PC-9 (cell line): ENCODE results near the gene PCID2. TPM values are rescaled to one million over a fixed set of nuclear protein-coding genes. Genes with fewer than 3 reads are reported as not detected.

Experiments
- BruUV-seq: library from RNA; stranded (reverse); fragments of 400-500 nt; replicated peaks from 2 replicates; lab custom pipeline; 2021; lab: Mats Ljungman, UMichigan
- CTCF ChIA-PET: fragments of 300-600 bp; sonication (Branson Sonifier 250); formaldehyde crosslinking; loops from one replicate; lab custom pipeline; 2022; ENCODE audit warnings: antibody characterized with exemption; lab: Charles Lee
- POLR2A ChIA-PET: fragments of 300-600 bp; sonication (Branson Sonifier 250); formaldehyde crosslinking; loops from one replicate; lab custom pipeline; 2022; ENCODE audit warnings: antibody characterized with exemption; ENCODE audit not compliant: unreplicated experiment; lab: Charles Lee
- DNase-seq, 2 experiments: peaks; one replicate each; pipeline versions ENCODE4 v3.0.0 to v3.0.0-alpha.2; 2015 to 2022; ENCODE audit warnings: mixed read lengths in 1 of 2
- H2AFZ ChIP-seq: fragments of 200-600 bp; sonication (generic); 2 replicates; pipeline ENCODE4 v1.8.1; 2017; ENCODE audit warnings: antibody characterized with exemption
- H3F3A ChIP-seq: fragments of 200-600 bp; sonication (generic); 2 replicates; pipeline ENCODE4 v1.8.1; 2017; ENCODE audit warnings: antibody characterized with exemption, mild to moderate bottlenecking, low read depth; ENCODE audit not compliant: insufficient read depth
- H3K27ac ChIP-seq: fragments of 200-600 bp; sonication (generic); 2 replicates; pipeline ENCODE4 v1.6.1; 2016; ENCODE audit warnings: mixed run types
- H3K27me3 ChIP-seq: fragments of 200-600 bp; sonication (generic); 2 replicates; pipeline ENCODE4 v1.6.1; 2016; ENCODE audit warnings: low read depth, mixed run types; ENCODE audit not compliant: insufficient read depth
- H3K36me3 ChIP-seq: fragments of 200-600 bp; sonication (generic); 2 replicates; pipeline ENCODE4 v1.6.1; 2016; ENCODE audit warnings: low read depth, mixed run types
- H3K4me1 ChIP-seq: fragments of 200-600 bp; sonication (generic); replicated peaks from 2 replicates; pipeline ENCODE4 v1.6.1; 2016; ENCODE audit warnings: mixed run types; ENCODE audit not compliant: insufficient read depth
- H3K4me2 ChIP-seq: fragments of 200-600 bp; sonication (generic); 2 replicates; pipeline ENCODE4 v1.6.1; 2017; ENCODE audit warnings: mixed run types
- H3K4me3 ChIP-seq: fragments of 200-600 bp; sonication (generic); 2 replicates; pipeline ENCODE4 v1.6.1; 2016; ENCODE audit warnings: mixed run types
- H3K79me2 ChIP-seq: fragments of 200-600 bp; sonication (generic); 2 replicates; pipeline ENCODE4 v1.6.1; 2017; ENCODE audit warnings: low read depth, mixed run types
- H3K9me2 ChIP-seq: fragments of 200-600 bp; sonication (generic); 2 replicates; pipeline ENCODE4 v1.8.1; 2017; ENCODE audit warnings: mild to moderate bottlenecking; ENCODE audit not compliant: insufficient read depth
- H3K9me3 ChIP-seq: fragments of 200-600 bp; sonication (generic); 2 replicates; pipeline ENCODE4 v1.8.1; 2016; ENCODE audit warnings: low read depth; ENCODE audit not compliant: insufficient read depth
- H4K20me1 ChIP-seq: fragments of 200-600 bp; sonication (generic); 2 replicates; pipeline ENCODE4 v1.8.1; 2017; ENCODE audit not compliant: insufficient read depth
- CTCF ChIP-seq: fragments of 200-600 bp; sonication (generic); conservative IDR thresholded peaks from 2 replicates; pipeline ENCODE4 v1.6.1; 2017; ENCODE audit warnings: mixed run types, antibody characterized with exemption, mild to moderate bottlenecking, moderate library complexity
- EZH2 ChIP-seq: fragments of 200-600 bp; sonication (generic); IDR thresholded peaks from 2 replicates; pipeline ENCODE4 v1.8.0; 2017; ENCODE audit warnings: antibody characterized with exemption, low read depth
- intact Hi-C: fragments of 100-400 bp; cut with micrococcal nuclease; formaldehyde crosslinking; loops from one replicate; pipeline ENCODE4 v1.10.0; 2022; ENCODE audit not compliant: unreplicated experiment
- total RNA-seq: library from RNA; stranded (reverse); gene quantifications from 2 replicates; pipeline ENCODE4 v1.2.3, GENCODE V29; 2021

The PCID2 gene
- total RNA-seq, 1 experiment from 2014 or later, result 71.8 TPM

- DNase-seq, result no peak
- no peaks in the 10 kb centered on the region for H3K9me3 ChIP-seq
- H4K20me1 ChIP-seq, result no peaks in the 10 kb centered on the region
- intact Hi-C loops, result no loop called here
- H3K4me3 ChIP-seq, result no peak overlapping the region
- H3K27me3 ChIP-seq, result 0 out of 2 replicates have a peak, but pooled peaks cover 7% of the 10 kb centered on the region
- no peaks in the 10 kb centered on the region for H3K9me2 ChIP-seq
- no peaks in the 10 kb centered on the region for H3K4me1 ChIP-seq
- CTCF ChIA-PET, result no interaction called here
- POLR2A ChIA-PET, result interaction anchor here (0.6 kb wide), 2 partner anchors 208 to 741 kb away, joined by 3 to 5 read pairs; no protein-coding TSS in a partner anchor
- H3K36me3 ChIP-seq, result no peaks in the 10 kb centered on the region; the same call in 1 of the 2 replicates
- BruUV-seq, result no TSS peak
- no peak overlapping the region for H3K4me2 ChIP-seq
- H3K79me2 ChIP-seq, result no peaks in the 10 kb centered on the region
- TF ChIP-seq CTCF, result no peak
- no peak for TF ChIP-seq EZH2
- no peak overlapping the region for H3K27ac ChIP-seq
- H2AFZ ChIP-seq, result no peak overlapping the region
- H3F3A ChIP-seq, result no peaks in the 10 kb centered on the region; the same call in 1 of the 2 replicates
These were observed 41.8 kb downstream of the PCID2 start for GRCh38 chr13:113166681-113167080.

GRCh38 chr13:113166266-113166665 lies 42.2 kb downstream of the PCID2 start:
- no peaks in the 10 kb centered on the region for H3K4me1 ChIP-seq
- H3K4me2 ChIP-seq, result no peak overlapping the region
- DNase-seq, result no peak
- intact Hi-C loops, result no loop called here
- CTCF ChIA-PET, result no interaction called here
- POLR2A ChIA-PET, result interaction anchor here (0.6 kb wide), 2 partner anchors 209 to 742 kb away, joined by 3 to 5 read pairs; no protein-coding TSS in a partner anchor
- H4K20me1 ChIP-seq, result no peaks in the 10 kb centered on the region
- peaks cover 10% of the 10 kb centered on the region for H3K27me3 ChIP-seq
- no peaks in the 10 kb centered on the region; the same call in 1 of the 2 replicates for H3K36me3 ChIP-seq
- H3K4me3 ChIP-seq, result no peak overlapping the region
- H3K9me2 ChIP-seq, result no peaks in the 10 kb centered on the region
- H3K27ac ChIP-seq, result no peak overlapping the region
- H3K79me2 ChIP-seq, result no peaks in the 10 kb centered on the region
- TF ChIP-seq EZH2, result no peak
- TF ChIP-seq CTCF, result no peak
- BruUV-seq, result no TSS peak
- no peaks in the 10 kb centered on the region; the same call in 1 of the 2 replicates for H3F3A ChIP-seq
- no peak overlapping the region for H2AFZ ChIP-seq
- no peaks in the 10 kb centered on the region for H3K9me3 ChIP-seq

- Histone ChIP-seq H4K20me1 (no peaks in the 10 kb centered on the region), H3K27me3 (peaks cover 21% of the 10 kb centered on the region), H3K4me3 (no peak overlapping the region), H3K9me3 (no peaks in the 10 kb centered on the region), H3K4me2 (no peak overlapping the region), H3K4me1 (no peaks in the 10 kb centered on the region), H3F3A (no peaks in the 10 kb centered on the region; the same call in 1 of the 2 replicates), H3K79me2 (no peaks in the 10 kb centered on the region), H3K9me2 (no peaks in the 10 kb centered on the region), H2AFZ (no peak overlapping the region), H3K27ac (no peak overlapping the region), H3K36me3 (no peaks in the 10 kb centered on the region; the same call in 1 of the 2 replicates)
- CTCF ChIA-PET, result no interaction called here
- intact Hi-C loops, result no loop called here
- DNase-seq, result no peak
- TF ChIP-seq CTCF (no peak), EZH2 (no peak)
- POLR2A ChIA-PET, result no interaction called here
- BruUV-seq, result no TSS peak
These were observed 44.0 kb downstream of the PCID2 start for GRCh38 chr13:113164492-113164891.
